Right cardiac atrium (tissue), 5 donors: ENCODE results near the gene IFI27. TPM values are rescaled to one million over a fixed set of nuclear protein-coding genes. Genes with fewer than 3 reads are reported as not detected.

Experiments
- ATAC-seq, 2 donors: fragments of 200-7000 bp; cut with Tn5 transposase; one replicate each; pipeline versions ENCODE4 v1.8.0 to v1.9.1; 2020; ENCODE audit warnings: moderate library complexity in 2 of 2, mild to moderate bottlenecking in 1 of 2
- DNase-seq, 3 donors: peaks; one replicate each; pipeline ENCODE4 v3.0.0-alpha.2; 2020
- H3K27ac ChIP-seq: one replicate; pipeline ENCODE4 v1.5.1; 2013; ENCODE audit warnings: mild to moderate bottlenecking, low read length, control low read depth, moderate library complexity
- H3K27me3 ChIP-seq: one replicate; pipeline ENCODE4 v1.6.1; 2013; ENCODE audit not compliant: control insufficient read depth, insufficient read depth
- H3K4me1 ChIP-seq: one replicate; pipeline ENCODE4 v1.6.1; 2013; ENCODE audit warnings: low read length; ENCODE audit not compliant: control insufficient read depth, insufficient read depth
- H3K4me3 ChIP-seq: one replicate; pipeline ENCODE4 v1.5.1; 2013; ENCODE audit warnings: low read length, control low read depth
- H3K9me3 ChIP-seq: one replicate; pipeline ENCODE4 v1.6.1; 2013; ENCODE audit warnings: low read length; ENCODE audit not compliant: control insufficient read depth
- WGBS: extraction: QIAGEN DNeasy Blood & Tissue Kit; methylation state at CpG from one replicate; pipeline ENCODE4 v1.1.7; 2013; 5-methylcytosine and 5-hydroxymethylcytosine counted together
- intact Hi-C, 4 donors: fragments of 100-400 bp; cut with DNase I; formaldehyde crosslinking; loops; one replicate each; pipeline versions ENCODE4 v1.11.0 to v1.14.0; 2022 to 2023
- polyA plus RNA-seq: library from polyadenylated mRNA; stranded (reverse); fragments of 200-250 nt; gene quantifications from one replicate; pipeline ENCODE4 v1.2.3, GENCODE V29; 2013
- total RNA-seq, 4 donors: library from RNA; stranded (reverse); fragmentation: NEBNext Ultra II Directional; extraction: Animal tissue kit (Norgen Biotek cat#: 25700); gene quantifications; one replicate each; pipeline ENCODE4 v1.2.1, GENCODE V29; 2021
- donor health status: healthy with polysubstance abuse.
- donor health status: DM: no; HTN: yes; CAD: no.
- donor health status: DM: no; HTN: no; CAD: no.
- donor health status: DM: no; HTN: yes; CAD: no; lungs with severe emphysema.
- donor health status: DM: yes; HTN: yes; CAD: no.

The IFI27 gene
- total and polyA plus RNA-seq, 5 donors = 70.0 to 298 (median 155) TPM

GRCh38 chr14:94138251-94138650 lies 27.7 kb downstream of the IFI27 start:
- Histone ChIP-seq H3K4me1 (no peaks in the 10 kb centered on the region), H3K27me3 (no peaks in the 10 kb centered on the region), H3K4me3 (no peak overlapping the region), H3K9me3 (no peaks in the 10 kb centered on the region), H3K27ac (no peak overlapping the region)
- WGBS = 87% methylated on average over 9 of the region's 9 CpGs
- intact Hi-C loops = loop anchor here in 3 of 4 donors (5.0 kb wide), 4 partner anchors 34 to 349 kb away; partner anchors contain the start of gene PPP4R4 (in 1 of the 3)
- ATAC-seq (no peak), DNase-seq (no peak)

- WGBS = 71% methylated on average over 5 of the region's 5 CpGs
- H3K4me1 ChIP-seq = no peaks in the 10 kb centered on the region
- ATAC-seq (no peak), DNase-seq (no peak)
- H3K4me3 ChIP-seq = no peak overlapping the region
- no peaks in the 10 kb centered on the region for H3K9me3 ChIP-seq
- H3K27ac ChIP-seq = no peak overlapping the region
- no peaks in the 10 kb centered on the region for H3K27me3 ChIP-seq
- intact Hi-C loops = loop anchor here in 3 of 4 donors (5.0 kb wide), 4 partner anchors 33 to 348 kb away; partner anchors contain the start of gene PPP4R4 (in 1 of the 3)
These were observed 28.5 kb downstream of the IFI27 start for GRCh38 chr14:94139006-94139405.

- intact Hi-C loops = loop anchor here in 3 of 4 donors (5.0 kb wide), 4 partner anchors 33 to 348 kb away; partner anchors contain the start of gene PPP4R4 (in 1 of the 3)
- H3K4me3 ChIP-seq = no peak overlapping the region
These were observed 28.9 kb downstream of the IFI27 start for GRCh38 chr14:94139421-94139820.

GRCh38 chr14:94142247-94142646 lies 31.7 kb downstream of the IFI27 start:
- Histone ChIP-seq H3K27me3 (no peaks in the 10 kb centered on the region), H3K9me3 (no peaks in the 10 kb centered on the region), H3K27ac (no peak overlapping the region), H3K4me1 (no peaks in the 10 kb centered on the region), H3K4me3 (no peak overlapping the region)
- no peak for ATAC-seq
- intact Hi-C loops = no loop called here
- WGBS = 74% methylated on average over 3 of the region's 3 CpGs
- no peak for DNase-seq

More at GRCh38 chr14:94139421-94139820, 28.9 kb downstream of the IFI27 start:
- H3K9me3 ChIP-seq = no peaks in the 10 kb centered on the region
- 84% methylated on average over 5 of the region's 5 CpGs for WGBS
- no peak overlapping the region for H3K27ac ChIP-seq
- H3K4me1 ChIP-seq = no peaks in the 10 kb centered on the region
- no peaks in the 10 kb centered on the region for H3K27me3 ChIP-seq
- ATAC-seq (no peak), DNase-seq (no peak)

- ATAC-seq = no peak
- H3K4me3 ChIP-seq = no peak overlapping the region
- H3K27ac ChIP-seq = no peak overlapping the region
- no peaks in the 10 kb centered on the region for H3K27me3 ChIP-seq
- no peaks in the 10 kb centered on the region for H3K4me1 ChIP-seq
- no peak for DNase-seq
- 85% methylated on average over 1 of the region's 1 CpG for WGBS
- no peaks in the 10 kb centered on the region for H3K9me3 ChIP-seq
- intact Hi-C loops = no loop called here
These were observed 32.3 kb downstream of the IFI27 start for GRCh38 chr14:94142836-94143235.

GRCh38 chr14:94143239-94143638 lies 32.7 kb downstream of the IFI27 start:
- H3K4me3 ChIP-seq = no peak overlapping the region
- H3K27ac ChIP-seq = no peak overlapping the region
- ATAC-seq = no peak
- H3K4me1 ChIP-seq = no peaks in the 10 kb centered on the region
- no peaks in the 10 kb centered on the region for H3K27me3 ChIP-seq
- 73% methylated on average over 3 of the region's 3 CpGs for WGBS
- DNase-seq = no peak
- no peaks in the 10 kb centered on the region for H3K9me3 ChIP-seq
- intact Hi-C loops = no loop called here

GRCh38 chr14:94143711-94144110 lies 33.2 kb downstream of the IFI27 start:
- no peaks in the 10 kb centered on the region for H3K4me1 ChIP-seq
- WGBS = 92% methylated on average over 4 of the region's 4 CpGs
- intact Hi-C loops = no loop called here
- H3K4me3 ChIP-seq = no peak overlapping the region
- H3K27me3 ChIP-seq = no peaks in the 10 kb centered on the region
- no peak overlapping the region for H3K27ac ChIP-seq
- ATAC-seq (no peak), DNase-seq (no peak)
- H3K9me3 ChIP-seq = no peaks in the 10 kb centered on the region

GRCh38 chr14:94144765-94145164 lies 34.2 kb downstream of the IFI27 start:
- DNase-seq (no peak), ATAC-seq (no peak)
- no peaks in the 10 kb centered on the region for H3K27me3 ChIP-seq
- no peak overlapping the region for H3K4me3 ChIP-seq
- 61% methylated on average over 1 of the region's 1 CpG for WGBS
- H3K4me1 ChIP-seq = no peaks in the 10 kb centered on the region
- no peaks in the 10 kb centered on the region for H3K9me3 ChIP-seq
- intact Hi-C loops = no loop called here
- no peak overlapping the region for H3K27ac ChIP-seq

- no peak overlapping the region for H3K4me3 ChIP-seq
- no peaks in the 10 kb centered on the region for H3K27me3 ChIP-seq
- no peak for DNase-seq
- H3K4me1 ChIP-seq = no peaks in the 10 kb centered on the region
- intact Hi-C loops = no loop called here
- H3K9me3 ChIP-seq = no peaks in the 10 kb centered on the region
- ATAC-seq = no peak
- 84% methylated on average over 6 of the region's 6 CpGs for WGBS
- H3K27ac ChIP-seq = no peak overlapping the region
These were observed 35.5 kb downstream of the IFI27 start for GRCh38 chr14:94145902-94146527.

- 82% methylated on average over 1 of the region's 1 CpG for WGBS
- intact Hi-C loops = no loop called here
- Histone ChIP-seq H3K27me3 (no peaks in the 10 kb centered on the region), H3K9me3 (no peaks in the 10 kb centered on the region), H3K4me1 (no peaks in the 10 kb centered on the region), H3K4me3 (no peak overlapping the region), H3K27ac (no peak overlapping the region)
- DNase-seq (no peak), ATAC-seq (no peak)
These were observed 42.1 kb downstream of the IFI27 start for GRCh38 chr14:94152676-94153075.

GRCh38 chr14:94153750-94154342 lies 43.3 kb downstream of the IFI27 start:
- H3K4me3 ChIP-seq = no peak overlapping the region
- no peak for DNase-seq
- intact Hi-C loops = no loop called here
- H3K9me3 ChIP-seq = no peaks in the 10 kb centered on the region
- no peak overlapping the region for H3K27ac ChIP-seq
- no peaks in the 10 kb centered on the region for H3K27me3 ChIP-seq
- ATAC-seq = no peak
- H3K4me1 ChIP-seq = no peaks in the 10 kb centered on the region
- WGBS = 86% methylated on average over 6 of the region's 6 CpGs
